A549 treated with ZK216348 at 1 μM for 4 hours (cell line): ENCODE measurements around the gene FOXN1. TPM values are rescaled to one million over a fixed set of nuclear protein-coding genes. Genes with fewer than 3 reads are reported as not detected.

ENCODE experiments used
- total RNA-seq: library from RNA; stranded (reverse); fragments of 200-300 nt; extraction: Qiagen RNA extraction; gene quantifications from 5 replicates; pipeline ENCODE4 v1.2.3, GENCODE V29; 2022; ENCODE audit warnings: low read depth

The FOXN1 gene
- total RNA-seq, result 0.05 to 0.07 TPM in 2 of 5 replicates, not detected in the others

GRCh38 chr17:28505986-28506665, at the start of gene FOXN1:
Gene FOXN1 (plus strand): TSS chr17:28506348. CDS start chr17:28523970, 17,622 bp downstream.

GRCh38 chr17:28473542-28473941, 32.6 kb upstream of the FOXN1 start, which contains the start of gene SLC13A2:
Gene SLC13A2 (plus strand): TSS chr17:28473644. CDS start chr17:28473713, 69 bp downstream.

GRCh38 chr17:28552176-28552999, 46.2 kb downstream of the FOXN1 start, which contains the start of gene UNC119:
Gene UNC119 (minus strand): TSS chr17:28552624. CDS start chr17:28552557, 67 bp downstream.

GRCh38 chr17:28571361-28572122, 65.4 kb downstream of the FOXN1 start, which contains the start of gene PIGS:
Gene PIGS (minus strand): TSS chr17:28571524. CDS start chr17:28571496, 28 bp downstream.

GRCh38 chr17:28576758-28577465, 70.8 kb downstream of the FOXN1 start, which contains the start of gene ALDOC:
Gene ALDOC (minus strand): TSS chr17:28576895. CDS start chr17:28575532, 1,363 bp downstream.

Other genes with a start within 250 kb of the FOXN1 start
- gene TMEM97, start 187.1 kb upstream of the FOXN1 start, total RNA-seq, result 44.8 to 66.3 TPM (median 48.3 TPM) in 5 replicates
- 50.5 to 59.6 TPM (median 54.2 TPM) in 5 replicates for gene IFT20, start 170.9 kb upstream of the FOXN1 start, total RNA-seq
- gene TNFAIP1, start 170.6 kb upstream of the FOXN1 start, total RNA-seq, result 39.5 to 53.9 TPM (median 49.0 TPM) in 5 replicates
- 124 to 172 TPM (median 167 TPM) in 5 replicates for gene POLDIP2, start 148.8 kb upstream of the FOXN1 start, total RNA-seq
- gene SEBOX, start 141.1 kb upstream of the FOXN1 start, total RNA-seq, result not detected in 5 replicates
- gene VTN, start 136.0 kb upstream of the FOXN1 start, total RNA-seq, result 16.2 to 21.8 TPM (median 18.5 TPM) in 5 replicates
- gene SARM1, start 134.7 kb upstream of the FOXN1 start, total RNA-seq, result 4.8 to 7.8 TPM (median 5.4 TPM) in 5 replicates
- gene SLC46A1, start 100.1 kb upstream of the FOXN1 start, total RNA-seq, result 13.8 to 24.9 TPM (median 20.2 TPM) in 5 replicates
- 0.08 to 0.20 TPM (median 0.16 TPM) in 5 replicates for gene SLC13A2, start 32.7 kb upstream of the FOXN1 start, total RNA-seq
- gene UNC119, start 46.3 kb downstream of the FOXN1 start, total RNA-seq, result 21.0 to 36.1 TPM (median 33.5 TPM) in 5 replicates
- 53.5 to 67.3 TPM (median 60.9 TPM) in 5 replicates for gene PIGS, start 65.2 kb downstream of the FOXN1 start, total RNA-seq
- 2.0 to 3.2 TPM (median 2.1 TPM) in 5 replicates for gene ALDOC, start 70.5 kb downstream of the FOXN1 start, total RNA-seq
- 76.7 to 85.2 TPM (median 79.1 TPM) in 5 replicates for gene SPAG5, start 92.7 kb downstream of the FOXN1 start, total RNA-seq
- gene RSKR, start 107.8 kb downstream of the FOXN1 start, total RNA-seq, result 2.9 to 5.4 TPM (median 4.7 TPM) in 5 replicates
- 61.0 to 66.2 TPM (median 61.5 TPM) in 5 replicates for gene BLTP2, start 138.8 kb downstream of the FOXN1 start, total RNA-seq
- gene SDF2, start 155.6 kb downstream of the FOXN1 start, total RNA-seq, result 67.9 to 89.2 TPM (median 82.9 TPM) in 5 replicates
- gene SUPT6H, start 155.9 kb downstream of the FOXN1 start, total RNA-seq, result 60.7 to 79.0 TPM (median 77.6 TPM) in 5 replicates
- gene PROCA1, start 205.5 kb downstream of the FOXN1 start, total RNA-seq, result 1.1 to 1.8 TPM (median 1.4 TPM) in 5 replicates
- gene RAB34, start 211.5 kb downstream of the FOXN1 start, total RNA-seq, result 209 to 253 TPM (median 243 TPM) in 5 replicates
- gene RPL23A, start 213.6 kb downstream of the FOXN1 start, total RNA-seq, result 1,899 to 3,039 TPM (median 2,180 TPM) in 5 replicates
- gene TLCD1, start 219.9 kb downstream of the FOXN1 start, total RNA-seq, result 31.0 to 54.2 TPM (median 46.9 TPM) in 5 replicates
- gene NEK8, start 222.4 kb downstream of the FOXN1 start, total RNA-seq, result 2.2 to 5.0 TPM (median 4.8 TPM) in 5 replicates
- 41.3 to 86.1 TPM (median 77.9 TPM) in 5 replicates for gene TRAF4, start 237.7 kb downstream of the FOXN1 start, total RNA-seq